Upper lobe of right lung (tissue), 1 donor: Measurements from ENCODE around the gene NGF. TPM values are rescaled to one million over a fixed set of nuclear protein-coding genes. Genes with fewer than 3 reads are reported as not detected.
A peak's percentile ranks its signal among the peaks of the same experiment; 100 is the strongest.

Experiments used
- ATAC-seq: fragments of 200-7000 bp; cut with Tn5 transposase; one replicate; pipeline ENCODE4 v1.9.1; 2020; ENCODE audit warnings: mild to moderate bottlenecking, moderate library complexity
- DNase-seq: peaks from one replicate; pipeline ENCODE4 v3.0.0-alpha.2; 2020
- H3K27ac ChIP-seq: fragments of 200-600 bp; one replicate; pipeline ENCODE4 v1.8.0; 2022
- H3K27me3 ChIP-seq: fragments of 200-600 bp; one replicate; pipeline ENCODE4 v1.8.0; 2022; ENCODE audit warnings: mild to moderate bottlenecking
- H3K36me3 ChIP-seq: fragments of 200-600 bp; one replicate; pipeline ENCODE4 v1.8.0; 2022
- H3K4me1 ChIP-seq: fragments of 200-600 bp; one replicate; pipeline ENCODE4 v1.8.0; 2022
- H3K4me3 ChIP-seq: fragments of 200-600 bp; one replicate; pipeline ENCODE4 v1.8.0; 2022; ENCODE audit warnings: mild to moderate bottlenecking
- H3K9me3 ChIP-seq: fragments of 200-600 bp; one replicate; pipeline ENCODE4 v1.8.0; 2022
- CTCF ChIP-seq: fragments of 200-600 bp; IDR thresholded peaks from one replicate; pipeline ENCODE4 v1.8.0; 2022; ENCODE audit warnings: antibody characterized with exemption
- intact Hi-C: fragments of 100-400 bp; cut with DNase I; formaldehyde crosslinking; loops from one replicate; pipeline ENCODE4 v1.11.0; 2022
- total RNA-seq: library from RNA; stranded (reverse); fragmentation: NEBNext Ultra II Directional; extraction: Animal tissue kit (Norgen Biotek cat#: 25700); gene quantifications from one replicate; pipeline ENCODE4 v1.2.1, GENCODE V29; 2021
- donor health status: DM: no; HTN: yes; CAD: no; lungs with severe emphysema.

The NGF gene
- total RNA-seq, 1 donor from 2014 or later: 1.0 TPM

- Histone ChIP-seq H3K4me3 (no peak overlapping the region), H3K9me3 (no peaks in the 10 kb centered on the region), H3K27me3 (peaks cover 6% of the 10 kb centered on the region), H3K27ac (peak overlapping the region; percentile 26), H3K36me3 (no peaks in the 10 kb centered on the region), H3K4me1 (peaks cover 25% of the 10 kb centered on the region)
- TF ChIP-seq CTCF: no peak
- DNase-seq: no peak
- intact Hi-C loops: no loop called here
- peak; percentile 14 for ATAC-seq
Observed at GRCh38 chr1:115332813-115333608, 5.0 kb downstream of the NGF start.

- Histone ChIP-seq H3K4me1 (peaks cover 20% of the 10 kb centered on the region), H3K9me3 (no peaks in the 10 kb centered on the region), H3K27me3 (no peaks in the 10 kb centered on the region), H3K36me3 (no peaks in the 10 kb centered on the region), H3K4me3 (no peak overlapping the region), H3K27ac (peak overlapping the region; percentile 26)
- intact Hi-C loops: no loop called here
- ATAC-seq: no peak
- DNase-seq: no peak
- TF ChIP-seq CTCF: no peak
Observed at GRCh38 chr1:115331558-115332331, 6.3 kb downstream of the NGF start.

GRCh38 chr1:115330480-115331013 lies 7.5 kb downstream of the NGF start:
- no peak for DNase-seq
- Histone ChIP-seq H3K4me3 (no peak overlapping the region), H3K27ac (no peak overlapping the region), H3K36me3 (no peaks in the 10 kb centered on the region), H3K27me3 (no peaks in the 10 kb centered on the region), H3K9me3 (no peaks in the 10 kb centered on the region), H3K4me1 (peaks cover 20% of the 10 kb centered on the region)
- intact Hi-C loops: no loop called here
- TF ChIP-seq CTCF: no peak
- ATAC-seq: no peak

GRCh38 chr1:115329965-115330364 lies 8.1 kb downstream of the NGF start:
- Histone ChIP-seq H3K27me3 (no peaks in the 10 kb centered on the region), H3K36me3 (no peaks in the 10 kb centered on the region), H3K27ac (no peak overlapping the region), H3K9me3 (no peaks in the 10 kb centered on the region), H3K4me1 (peaks cover 20% of the 10 kb centered on the region), H3K4me3 (no peak overlapping the region)
- DNase-seq (no peak), ATAC-seq (peak; percentile 38)
- intact Hi-C loops: no loop called here
- TF ChIP-seq CTCF: no peak

GRCh38 chr1:115327270-115327669 lies 10.8 kb downstream of the NGF start:
- H3K27me3 ChIP-seq: no peaks in the 10 kb centered on the region
- no peaks in the 10 kb centered on the region for H3K36me3 ChIP-seq
- DNase-seq: no peak
- H3K27ac ChIP-seq: no peak overlapping the region
- no peaks in the 10 kb centered on the region for H3K9me3 ChIP-seq
- peaks cover 11% of the 10 kb centered on the region for H3K4me1 ChIP-seq
- no peak overlapping the region for H3K4me3 ChIP-seq
- no peak for ATAC-seq
- intact Hi-C loops: no loop called here
- TF ChIP-seq CTCF: no peak
